NCI-H1694 (cell line): Measurements from ENCODE around the gene SCNM1.

ENCODE experiments used
- DNase-seq: peaks from one replicate; lab custom pipeline; 2025; lab: John Stamatoyannopoulos, UW

SCNM1 gene

GRCh38 chr1:151165738-151166504, at the start of gene SCNM1, which contains the start of gene LYSMD1:
Gene SCNM1 (plus strand): TSS chr1:151166144. CDS start chr1:151166153, 9 bp downstream.
Gene LYSMD1 (minus strand): TSS chr1:151165902. CDS start chr1:151165258, 644 bp downstream.
- DNase-seq, result peak; percentile 99

- no peak for DNase-seq
Measured at GRCh38 chr1:151124763-151125403, 41.1 kb upstream of the SCNM1 start.

GRCh38 chr1:151128800-151129199, 37.1 kb upstream of the SCNM1 start:
- no peak for DNase-seq

GRCh38 chr1:151130987-151131586, 34.9 kb upstream of the SCNM1 start:
- DNase-seq, result no peak

GRCh38 chr1:151131701-151132334, 34.1 kb upstream of the SCNM1 start:
- DNase-seq, result no peak

GRCh38 chr1:151132335-151133017, 33.5 kb upstream of the SCNM1 start:
- no peak for DNase-seq

GRCh38 chr1:151133018-151133806, 32.7 kb upstream of the SCNM1 start:
- no peak for DNase-seq

GRCh38 chr1:151134396-151134795, 31.5 kb upstream of the SCNM1 start:
- no peak for DNase-seq

- DNase-seq, result no peak
Measured at GRCh38 chr1:151134991-151135390, 31.0 kb upstream of the SCNM1 start.

GRCh38 chr1:151135433-151136385, 30.2 kb upstream of the SCNM1 start:
- DNase-seq, result no peak

- no peak for DNase-seq
Measured at GRCh38 chr1:151137789-151138188, 28.2 kb upstream of the SCNM1 start.

GRCh38 chr1:151142411-151143056, 23.4 kb upstream of the SCNM1 start:
- DNase-seq, result no peak

GRCh38 chr1:151143057-151143435, 22.9 kb upstream of the SCNM1 start:
- no peak for DNase-seq

- DNase-seq, result no peak
Measured at GRCh38 chr1:151143986-151144385, 22.0 kb upstream of the SCNM1 start.

- no peak for DNase-seq
Measured at GRCh38 chr1:151144474-151145303, 21.3 kb upstream of the SCNM1 start.

- no peak for DNase-seq
Measured at GRCh38 chr1:151145304-151146071, 20.5 kb upstream of the SCNM1 start.

- DNase-seq, result no peak
Measured at GRCh38 chr1:151146072-151146411, 19.9 kb upstream of the SCNM1 start.
